ENCODE data around the gene IVD.

- no peak for TF ChIP-seq EZH2 (IDR thresholded peaks at IDR 0.05; ENCODE audit: borderline replicate concordance, low read depth, low read length, poor library complexity, severe bottlenecking)
- TF ChIP-seq CTCF (conservative IDR thresholded peaks at IDR 0.05; ENCODE audit: low read depth, low read length) = no peak
These were observed 10.5 kb downstream of the IVD start for GRCh38 chr15:40416056-40416455.
